Measurements from ENCODE around the gene GNPAT. TPM values are rescaled to one million over a fixed set of nuclear protein-coding genes. Genes with fewer than 3 reads are reported as not detected.

Gene GNPAT
- total and polyA plus RNA-seq, 2 of the 8 experiments (the other 6 are each of a cell fraction or from before 2014, with no cell fraction given), result 22.9 to 47.4 TPM

GRCh38 chr1:231315887-231316286 is 74.9 kb downstream of the GNPAT start (continued):
- TF ChIP-seq, protein P1, sequence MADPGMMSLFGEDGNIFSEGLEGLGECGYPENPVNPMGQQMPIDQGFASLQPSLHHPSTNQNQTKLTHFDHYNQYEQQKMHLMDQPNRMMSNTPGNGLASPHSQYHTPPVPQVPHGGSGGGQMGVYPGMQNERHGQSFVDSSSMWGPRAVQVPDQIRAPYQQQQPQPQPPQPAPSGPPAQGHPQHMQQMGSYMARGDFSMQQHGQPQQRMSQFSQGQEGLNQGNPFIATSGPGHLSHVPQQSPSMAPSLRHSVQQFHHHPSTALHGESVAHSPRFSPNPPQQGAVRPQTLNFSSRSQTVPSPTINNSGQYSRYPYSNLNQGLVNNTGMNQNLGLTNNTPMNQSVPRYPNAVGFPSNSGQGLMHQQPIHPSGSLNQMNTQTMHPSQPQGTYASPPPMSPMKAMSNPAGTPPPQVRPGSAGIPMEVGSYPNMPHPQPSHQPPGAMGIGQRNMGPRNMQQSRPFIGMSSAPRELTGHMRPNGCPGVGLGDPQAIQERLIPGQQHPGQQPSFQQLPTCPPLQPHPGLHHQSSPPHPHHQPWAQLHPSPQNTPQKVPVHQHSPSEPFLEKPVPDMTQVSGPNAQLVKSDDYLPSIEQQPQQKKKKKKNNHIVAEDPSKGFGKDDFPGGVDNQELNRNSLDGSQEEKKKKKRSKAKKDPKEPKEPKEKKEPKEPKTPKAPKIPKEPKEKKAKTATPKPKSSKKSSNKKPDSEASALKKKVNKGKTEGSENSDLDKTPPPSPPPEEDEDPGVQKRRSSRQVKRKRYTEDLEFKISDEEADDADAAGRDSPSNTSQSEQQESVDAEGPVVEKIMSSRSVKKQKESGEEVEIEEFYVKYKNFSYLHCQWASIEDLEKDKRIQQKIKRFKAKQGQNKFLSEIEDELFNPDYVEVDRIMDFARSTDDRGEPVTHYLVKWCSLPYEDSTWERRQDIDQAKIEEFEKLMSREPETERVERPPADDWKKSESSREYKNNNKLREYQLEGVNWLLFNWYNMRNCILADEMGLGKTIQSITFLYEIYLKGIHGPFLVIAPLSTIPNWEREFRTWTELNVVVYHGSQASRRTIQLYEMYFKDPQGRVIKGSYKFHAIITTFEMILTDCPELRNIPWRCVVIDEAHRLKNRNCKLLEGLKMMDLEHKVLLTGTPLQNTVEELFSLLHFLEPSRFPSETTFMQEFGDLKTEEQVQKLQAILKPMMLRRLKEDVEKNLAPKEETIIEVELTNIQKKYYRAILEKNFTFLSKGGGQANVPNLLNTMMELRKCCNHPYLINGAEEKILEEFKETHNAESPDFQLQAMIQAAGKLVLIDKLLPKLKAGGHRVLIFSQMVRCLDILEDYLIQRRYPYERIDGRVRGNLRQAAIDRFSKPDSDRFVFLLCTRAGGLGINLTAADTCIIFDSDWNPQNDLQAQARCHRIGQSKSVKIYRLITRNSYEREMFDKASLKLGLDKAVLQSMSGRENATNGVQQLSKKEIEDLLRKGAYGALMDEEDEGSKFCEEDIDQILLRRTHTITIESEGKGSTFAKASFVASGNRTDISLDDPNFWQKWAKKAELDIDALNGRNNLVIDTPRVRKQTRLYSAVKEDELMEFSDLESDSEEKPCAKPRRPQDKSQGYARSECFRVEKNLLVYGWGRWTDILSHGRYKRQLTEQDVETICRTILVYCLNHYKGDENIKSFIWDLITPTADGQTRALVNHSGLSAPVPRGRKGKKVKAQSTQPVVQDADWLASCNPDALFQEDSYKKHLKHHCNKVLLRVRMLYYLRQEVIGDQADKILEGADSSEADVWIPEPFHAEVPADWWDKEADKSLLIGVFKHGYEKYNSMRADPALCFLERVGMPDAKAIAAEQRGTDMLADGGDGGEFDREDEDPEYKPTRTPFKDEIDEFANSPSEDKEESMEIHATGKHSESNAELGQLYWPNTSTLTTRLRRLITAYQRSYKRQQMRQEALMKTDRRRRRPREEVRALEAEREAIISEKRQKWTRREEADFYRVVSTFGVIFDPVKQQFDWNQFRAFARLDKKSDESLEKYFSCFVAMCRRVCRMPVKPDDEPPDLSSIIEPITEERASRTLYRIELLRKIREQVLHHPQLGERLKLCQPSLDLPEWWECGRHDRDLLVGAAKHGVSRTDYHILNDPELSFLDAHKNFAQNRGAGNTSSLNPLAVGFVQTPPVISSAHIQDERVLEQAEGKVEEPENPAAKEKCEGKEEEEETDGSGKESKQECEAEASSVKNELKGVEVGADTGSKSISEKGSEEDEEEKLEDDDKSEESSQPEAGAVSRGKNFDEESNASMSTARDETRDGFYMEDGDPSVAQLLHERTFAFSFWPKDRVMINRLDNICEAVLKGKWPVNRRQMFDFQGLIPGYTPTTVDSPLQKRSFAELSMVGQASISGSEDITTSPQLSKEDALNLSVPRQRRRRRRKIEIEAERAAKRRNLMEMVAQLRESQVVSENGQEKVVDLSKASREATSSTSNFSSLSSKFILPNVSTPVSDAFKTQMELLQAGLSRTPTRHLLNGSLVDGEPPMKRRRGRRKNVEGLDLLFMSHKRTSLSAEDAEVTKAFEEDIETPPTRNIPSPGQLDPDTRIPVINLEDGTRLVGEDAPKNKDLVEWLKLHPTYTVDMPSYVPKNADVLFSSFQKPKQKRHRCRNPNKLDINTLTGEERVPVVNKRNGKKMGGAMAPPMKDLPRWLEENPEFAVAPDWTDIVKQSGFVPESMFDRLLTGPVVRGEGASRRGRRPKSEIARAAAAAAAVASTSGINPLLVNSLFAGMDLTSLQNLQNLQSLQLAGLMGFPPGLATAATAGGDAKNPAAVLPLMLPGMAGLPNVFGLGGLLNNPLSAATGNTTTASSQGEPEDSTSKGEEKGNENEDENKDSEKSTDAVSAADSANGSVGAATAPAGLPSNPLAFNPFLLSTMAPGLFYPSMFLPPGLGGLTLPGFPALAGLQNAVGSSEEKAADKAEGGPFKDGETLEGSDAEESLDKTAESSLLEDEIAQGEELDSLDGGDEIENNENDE (IDR thresholded peaks at IDR 0.05; ENCODE audit: insufficient replicate concordance, low read length), result no peak
- TF ChIP-seq BRCA1 (IDR thresholded peaks at IDR 0.05; ENCODE audit: low read depth, low read length) (0 out of 2 replicates have a peak, but pooled peaks have one; percentile 15), RAD21 (IDR thresholded peaks at IDR 0.05 in 1 of 2, conservative IDR thresholded peaks at IDR 0.05 in 1 of 2; ENCODE audit: low read depth in 2 of 2, low read length in 2 of 2) (peak; percentile 73 to 77), RXRA (IDR thresholded peaks at IDR 0.05; ENCODE audit: insufficient read depth, low read depth, low read length) (no peak), SIN3A (conservative IDR thresholded peaks at IDR 0.05 in 1 of 2, IDR thresholded peaks at IDR 0.05 in 1 of 2; ENCODE audit: low read depth in 1 of 2, low read length in 2 of 2) (0 out of 4 replicates have a peak, but pooled peaks of 1 of the 2 experiments have one; percentile 29), ZNF274 (IDR thresholded peaks at IDR 0.05; ENCODE audit: borderline replicate concordance, extremely low read depth, low read length) (no peak), FOSL1 (IDR thresholded peaks at IDR 0.05; ENCODE audit: insufficient read depth, low read depth, low read length) (no peak), JUN (IDR thresholded peaks at IDR 0.05; ENCODE audit: low read depth, low read length) (no peak), EP300 (IDR thresholded peaks at IDR 0.05; ENCODE audit: borderline replicate concordance in 1 of 2, low read depth in 2 of 2, low read length in 2 of 2) (no peak), CHD2 (IDR thresholded peaks at IDR 0.05; ENCODE audit: low read length) (peak; percentile 32; the same call in 1 of the 2 replicates)
